Gastroesophageal sphincter (tissue), 4 donors: Measurements from ENCODE around the gene SUGCT. TPM values are rescaled to one million over a fixed set of nuclear protein-coding genes. Genes with fewer than 3 reads are reported as not detected.

Experiments
- ATAC-seq: fragments of 150-250 bp; one replicate; pipeline ENCODE4 v1.9.1; 2016; ENCODE audit warnings: mild to moderate bottlenecking, moderate library complexity
- H3K27ac ChIP-seq, 4 donors: fragments of 200-600 bp; sonication (generic) in 3 of 4; 1 replicate in 3 of 4; 2 replicates in 1 of 4; pipeline ENCODE4 v1.5.1; 2016 to 2019
- H3K27me3 ChIP-seq: fragments of 200-600 bp; sonication (generic); one replicate; pipeline ENCODE4 v1.5.1; 2019
- H3K36me3 ChIP-seq, 2 donors: fragments of 200-600 bp; sonication (generic); one replicate each; pipeline ENCODE4 v1.5.1; 2019; ENCODE audit warnings: control low read depth in 1 of 2
- H3K4me1 ChIP-seq, 3 donors: fragments of 200-600 bp; sonication (generic); 1 replicate in 2 of 3; 2 replicates in 1 of 3; pipeline ENCODE4 v1.5.1; 2016 to 2019; ENCODE audit warnings: control low read depth in 2 of 3
- H3K4me3 ChIP-seq, 2 donors: fragments of 200-600 bp; sonication (generic); one replicate each; pipeline ENCODE4 v1.5.1; 2019; ENCODE audit warnings: mild to moderate bottlenecking in 1 of 2, moderate library complexity in 1 of 2
- H3K9me3 ChIP-seq, 3 donors: fragments of 200-600 bp; sonication (generic); one replicate each; pipeline ENCODE4 v1.5.1; 2017 to 2019; ENCODE audit warnings: control low read depth in 2 of 3
- CTCF ChIP-seq, 4 experiments: fragments of 200-600 bp in 2 of 4; fragments of 450-650 bp in 2 of 4; sonication (generic) in 1 of 4; IDR thresholded peaks; one replicate each; pipeline ENCODE4 v1.5.1; 2017 to 2019; ENCODE audit warnings: antibody characterized with exemption in 4 of 4, mild to moderate bottlenecking in 2 of 4, moderate library complexity in 2 of 4
- EP300 ChIP-seq: sonication (generic); formaldehyde crosslinking; IDR thresholded peaks from one replicate; pipeline ENCODE4 v1.6.1; 2017; ENCODE audit warnings: antibody characterized with exemption, mild to moderate bottlenecking
- POLR2A ChIP-seq, 2 donors: fragments of 450-650 bp; IDR thresholded peaks; one replicate each; pipeline ENCODE4 v1.6.1; 2017; ENCODE audit warnings: antibody characterized with exemption in 2 of 2, mild to moderate bottlenecking in 2 of 2, moderate library complexity in 1 of 2
- POLR2AphosphoS5 ChIP-seq: sonication (generic); formaldehyde crosslinking; IDR thresholded peaks from one replicate; pipeline ENCODE4 v1.6.1; 2017; ENCODE audit warnings: antibody characterized with exemption
- WGBS, 2 donors: methylation state at CpG; one replicate each; pipeline ENCODE4 v1.1.5; 2018; ENCODE audit warnings: low coverage in 1 of 2; 5-methylcytosine and 5-hydroxymethylcytosine counted together
- total RNA-seq, 4 donors: library from RNA; depleted of rRNA; stranded (reverse); fragments of >200 nt; gene quantifications; one replicate each; pipeline ENCODE4 v1.1.0, GENCODE V29; 2016

The SUGCT gene
- total RNA-seq, 4 donors from 2014 or later = 1.2 to 17.3 (median 10.8) TPM

GRCh38 chr7:40826411-40827221 is 691.8 kb downstream of the SUGCT start:
- WGBS, 2 donors = 31 to 60% methylated on average over 2 to 3 of the region's 3 CpGs
- Histone ChIP-seq H3K36me3 (no peaks in the 10 kb centered on the region), H3K27me3 (no peaks in the 10 kb centered on the region), H3K9me3 (no peaks in the 10 kb centered on the region), H3K27ac (peak overlapping the region; percentile 80 to 89 (median 84)), H3K4me1 (peaks cover 6 to 65% (median 26%) of the 10 kb centered on the region in 3 donors), H3K4me3 (no peak overlapping the region)
- TF ChIP-seq POLR2AphosphoS5 = peak; percentile 47
- TF ChIP-seq POLR2A (IDR thresholded peaks at IDR 0.05) = no peak
- peak; percentile 56 for ATAC-seq

DNA sequence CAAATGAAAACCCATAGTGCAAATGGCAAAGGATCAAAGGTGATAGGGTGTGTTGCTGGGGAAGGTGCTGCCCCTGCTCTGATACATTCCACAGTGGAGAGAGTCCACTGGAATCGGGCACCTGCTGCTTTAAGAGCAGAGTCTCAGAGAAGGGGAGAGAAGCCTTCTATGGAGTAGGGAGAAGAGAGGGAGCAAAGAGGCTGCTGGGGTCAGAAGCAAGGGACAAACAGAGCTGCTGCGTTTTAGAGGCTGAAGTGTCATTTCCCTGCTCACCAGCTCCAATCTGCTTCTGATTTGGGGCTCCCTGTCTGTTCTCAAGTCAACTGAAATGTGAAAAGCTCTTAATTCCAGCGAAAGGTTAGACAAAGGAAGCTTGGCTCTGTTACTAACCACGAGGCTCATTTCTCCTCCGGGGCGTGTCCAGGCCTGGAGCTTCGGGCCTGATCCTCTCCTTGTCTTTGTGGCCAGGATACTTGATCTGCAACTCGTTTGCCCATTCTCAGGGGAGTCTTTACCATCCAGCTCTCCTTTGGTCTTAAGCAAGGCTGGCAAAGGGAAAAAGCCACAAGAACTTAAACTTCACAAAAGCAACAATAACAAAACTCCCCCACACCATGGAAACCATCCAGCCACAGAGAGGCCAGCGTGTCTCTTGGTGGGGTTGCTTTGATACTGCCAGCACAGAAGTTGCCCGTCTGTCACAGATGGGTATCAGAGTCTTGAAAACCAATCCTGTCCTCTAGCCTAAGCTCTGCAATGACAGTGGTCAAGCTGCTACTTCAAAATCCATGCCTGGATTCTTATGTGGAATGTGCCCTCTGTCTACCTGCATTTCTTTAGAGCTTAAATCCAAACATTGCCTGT is 692.6 kb downstream of the SUGCT start:
- H3K9me3 ChIP-seq = no peaks in the 10 kb centered on the region
- no peaks in the 10 kb centered on the region for H3K27me3 ChIP-seq
- peaks cover 6 to 64% (median 26%) of the 10 kb centered on the region in 3 donors for H3K4me1 ChIP-seq
- H3K4me3 ChIP-seq = no peak overlapping the region
- ATAC-seq = no peak
- 23 to 53% methylated on average over 3 to 5 of the region's 10 CpGs for WGBS, 2 donors
- H3K27ac ChIP-seq = peak overlapping the region; percentile 80 to 89 (median 84)
- TF ChIP-seq POLR2A (IDR thresholded peaks at IDR 0.05) (no peak), EP300 (no peak), CTCF (IDR thresholded peaks at IDR 0.05) (no peak), POLR2AphosphoS5 (no peak)
- H3K36me3 ChIP-seq = no peaks in the 10 kb centered on the region

DNA sequence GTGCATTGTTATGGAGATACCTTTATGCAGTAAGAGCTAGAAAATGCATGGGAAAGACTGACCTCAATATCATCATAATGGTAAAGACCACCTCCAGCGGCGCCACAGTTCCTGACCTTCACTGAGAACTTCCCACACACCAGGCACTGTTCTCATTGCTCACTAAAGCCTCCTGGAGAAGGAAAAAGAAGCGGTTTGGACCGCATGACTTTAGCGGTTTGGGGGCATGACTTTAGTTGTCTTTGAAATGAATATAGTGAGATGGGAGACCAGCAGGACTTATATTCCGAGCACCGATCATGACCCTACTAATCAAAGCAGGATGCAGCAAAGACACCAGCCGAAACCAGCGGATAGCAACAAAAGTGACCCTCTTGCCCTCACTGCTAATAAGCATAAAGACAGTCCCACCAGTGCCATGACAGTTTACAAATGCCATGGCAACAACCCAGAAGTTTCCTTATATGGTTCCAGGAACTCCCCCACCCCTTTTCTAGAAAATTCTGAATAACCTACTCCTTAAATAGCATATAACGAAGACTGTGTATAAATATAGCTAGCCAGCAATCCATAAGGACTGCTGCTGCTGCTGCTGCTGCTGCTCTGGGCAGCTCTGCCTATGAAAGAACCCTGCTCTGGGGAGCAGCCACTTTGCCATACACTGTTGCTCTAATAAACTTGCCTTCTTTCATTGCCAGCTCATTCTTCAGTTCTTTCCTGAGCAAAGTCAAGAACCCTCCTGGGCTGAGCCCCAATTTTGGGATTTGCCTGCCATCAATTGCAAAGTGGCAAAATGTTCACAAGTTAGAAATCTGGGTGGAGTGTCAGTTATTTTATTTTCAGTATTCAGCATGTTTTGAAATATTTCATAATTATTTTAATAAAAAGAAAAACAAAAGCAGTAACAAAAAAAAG is 694.1 kb downstream of the SUGCT start:
- H3K27ac ChIP-seq = peak overlapping the region in 2 of 4 donors; percentile 25 to 33
- no peak overlapping the region for H3K4me3 ChIP-seq
- no peaks in the 10 kb centered on the region for H3K36me3 ChIP-seq
- peaks cover 6 to 59% (median 23%) of the 10 kb centered on the region in 3 donors for H3K4me1 ChIP-seq
- TF ChIP-seq CTCF (IDR thresholded peaks at IDR 0.05) (no peak), EP300 (no peak), POLR2A (IDR thresholded peaks at IDR 0.05) (no peak), POLR2AphosphoS5 (no peak)
- no peaks in the 10 kb centered on the region for H3K27me3 ChIP-seq
- ATAC-seq = no peak
- no peaks in the 10 kb centered on the region for H3K9me3 ChIP-seq
- WGBS, 2 donors = 81 to 90% methylated on average over 7 to 8 of the region's 10 CpGs

DNA sequence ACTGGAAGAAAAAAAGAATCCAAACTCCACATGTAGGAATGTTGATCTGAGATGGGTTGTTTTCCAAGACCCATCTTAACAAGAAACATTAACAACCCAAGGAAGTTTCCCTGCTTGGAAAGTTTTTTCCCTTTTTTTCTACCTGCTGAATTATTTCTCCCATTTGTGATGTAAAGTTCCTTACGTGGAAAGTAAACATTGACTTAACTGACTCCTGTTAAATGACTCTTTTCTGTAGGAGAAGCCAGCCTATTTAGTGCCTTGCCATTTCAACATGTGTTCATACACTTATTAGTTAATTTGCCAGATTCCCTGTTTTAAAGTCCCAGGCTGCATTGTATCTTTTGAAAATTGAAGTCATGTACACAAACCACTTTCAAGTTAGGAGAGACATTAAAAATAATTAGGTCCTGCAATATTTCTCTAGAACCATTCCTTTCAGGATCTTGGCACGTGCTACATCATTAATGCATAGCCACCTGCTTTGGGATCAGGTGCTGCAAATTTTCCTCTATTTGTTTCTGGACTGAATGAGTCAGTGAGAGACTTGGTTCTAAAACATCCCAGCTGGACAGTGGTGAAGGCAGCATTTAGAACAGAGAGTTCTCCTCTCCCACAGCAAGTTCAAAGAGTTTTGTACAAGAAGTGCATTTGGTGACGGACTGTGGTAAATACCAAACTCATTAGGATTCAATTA is 698.5 kb downstream of the SUGCT start:
- ATAC-seq = peak; percentile 32
- Histone ChIP-seq H3K9me3 (no peaks in the 10 kb centered on the region), H3K27ac (no peak overlapping the region), H3K27me3 (no peaks in the 10 kb centered on the region), H3K4me1 (peaks cover 0 to 17% (median 2%) of the 10 kb centered on the region in 3 donors), H3K4me3 (no peak overlapping the region), H3K36me3 (no peaks in the 10 kb centered on the region)
- TF ChIP-seq POLR2A (IDR thresholded peaks at IDR 0.05) (no peak), CTCF (IDR thresholded peaks at IDR 0.05) (no peak), POLR2AphosphoS5 (no peak), EP300 (no peak)
- WGBS, 2 donors = 52 to 61% methylated on average over 2 to 3 of the region's 3 CpGs
